GM21529 (cell line): ENCODE data around the gene VAMP1.
"Not testable (repeated sequence)": the region's sequence is repeated elsewhere in the genome, so short reads cannot be mapped to it uniquely, and the experiment has no call there.

Experiments used
- ATAC-seq: cut with Tn5 transposase; IDR thresholded peaks from one replicate; pipeline ENCODE4 v1.9.1; 2021; ENCODE audit not compliant: unreplicated experiment

The VAMP1 gene, protein sequence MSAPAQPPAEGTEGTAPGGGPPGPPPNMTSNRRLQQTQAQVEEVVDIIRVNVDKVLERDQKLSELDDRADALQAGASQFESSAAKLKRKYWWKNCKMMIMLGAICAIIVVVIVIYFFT

DNA sequence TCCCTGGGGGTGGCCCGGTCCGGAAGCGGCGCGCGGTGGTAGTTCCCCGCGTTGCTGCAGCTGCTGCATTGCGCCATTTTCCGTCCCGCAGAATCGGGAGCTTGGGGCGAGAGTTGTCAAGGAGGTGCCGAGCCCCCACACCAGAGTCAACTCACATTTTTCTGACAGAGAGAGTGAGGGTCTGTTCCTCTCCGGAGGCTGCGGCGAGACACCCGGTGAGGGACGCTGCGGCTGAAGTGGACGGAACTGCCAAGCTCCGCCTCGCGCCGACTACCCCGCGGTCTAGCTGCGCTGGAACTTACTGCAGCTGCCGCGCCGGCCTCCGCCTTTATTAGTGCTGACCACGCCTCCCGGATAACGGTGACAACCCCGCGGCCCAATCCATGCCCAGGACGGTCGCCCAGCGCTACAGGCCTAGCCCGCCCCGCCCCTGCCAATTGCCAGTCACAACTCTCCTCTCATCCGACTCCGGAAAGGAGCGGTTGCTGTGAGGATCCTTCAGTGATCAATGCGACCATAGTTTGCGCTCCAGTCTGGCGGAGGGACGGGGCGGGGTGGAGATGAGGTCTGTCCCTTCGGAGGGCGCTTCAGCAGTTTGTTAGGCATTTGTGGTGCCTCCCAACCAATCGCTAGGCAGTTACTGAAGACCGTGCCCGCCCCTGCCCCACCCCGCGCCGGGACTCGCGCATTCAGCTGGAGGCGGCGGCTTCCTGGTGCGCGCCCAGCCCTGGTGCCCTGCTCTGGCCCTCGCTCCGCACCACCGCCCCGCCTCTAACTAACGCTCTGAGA is at the start of gene VAMP1:
Gene VAMP1 (minus strand): TSS at position 303 of the 789 bp plus-strand sequence. CDS start 146 bp downstream, at position 157.
- ATAC-seq: peak; percentile 86

DNA sequence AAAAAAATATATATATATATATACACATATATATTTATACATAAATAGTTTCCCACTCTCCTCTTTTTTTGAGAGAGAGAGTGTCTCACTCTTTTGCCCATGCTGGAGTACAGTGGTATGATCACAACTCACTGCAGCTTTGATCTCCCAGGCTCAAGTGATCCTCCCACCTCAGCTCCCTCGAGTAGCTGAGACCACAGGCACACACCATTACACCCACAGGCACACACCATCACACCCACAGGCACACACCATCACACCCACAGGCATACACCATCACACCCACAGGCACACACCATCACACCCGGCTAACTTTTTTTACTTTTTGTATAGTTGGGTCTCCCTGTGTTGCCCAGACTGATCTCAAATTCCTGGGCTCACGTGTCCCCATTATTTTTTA is 49.7 kb upstream of the VAMP1 start:
- ATAC-seq: no peak

DNA sequence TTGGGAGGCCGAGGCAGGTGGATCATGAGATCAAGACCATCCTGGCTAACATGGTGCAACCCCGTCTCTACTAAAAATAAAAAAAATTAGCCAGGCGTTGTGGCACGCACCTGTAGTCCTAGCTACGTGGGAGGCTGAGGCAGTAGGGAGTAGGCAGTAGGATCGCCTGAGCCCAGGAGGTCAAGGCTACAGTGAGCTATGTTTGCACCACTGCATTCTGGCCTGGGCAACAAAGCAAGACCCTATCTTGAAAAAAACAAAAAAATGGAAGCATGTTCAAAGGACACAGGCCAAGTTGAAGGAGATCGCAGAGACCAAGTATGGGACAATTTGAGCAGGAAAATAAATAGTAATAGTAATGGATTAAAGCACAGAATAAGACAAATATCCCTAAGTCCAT is 37.6 kb upstream of the VAMP1 start:
- no peak for ATAC-seq

DNA sequence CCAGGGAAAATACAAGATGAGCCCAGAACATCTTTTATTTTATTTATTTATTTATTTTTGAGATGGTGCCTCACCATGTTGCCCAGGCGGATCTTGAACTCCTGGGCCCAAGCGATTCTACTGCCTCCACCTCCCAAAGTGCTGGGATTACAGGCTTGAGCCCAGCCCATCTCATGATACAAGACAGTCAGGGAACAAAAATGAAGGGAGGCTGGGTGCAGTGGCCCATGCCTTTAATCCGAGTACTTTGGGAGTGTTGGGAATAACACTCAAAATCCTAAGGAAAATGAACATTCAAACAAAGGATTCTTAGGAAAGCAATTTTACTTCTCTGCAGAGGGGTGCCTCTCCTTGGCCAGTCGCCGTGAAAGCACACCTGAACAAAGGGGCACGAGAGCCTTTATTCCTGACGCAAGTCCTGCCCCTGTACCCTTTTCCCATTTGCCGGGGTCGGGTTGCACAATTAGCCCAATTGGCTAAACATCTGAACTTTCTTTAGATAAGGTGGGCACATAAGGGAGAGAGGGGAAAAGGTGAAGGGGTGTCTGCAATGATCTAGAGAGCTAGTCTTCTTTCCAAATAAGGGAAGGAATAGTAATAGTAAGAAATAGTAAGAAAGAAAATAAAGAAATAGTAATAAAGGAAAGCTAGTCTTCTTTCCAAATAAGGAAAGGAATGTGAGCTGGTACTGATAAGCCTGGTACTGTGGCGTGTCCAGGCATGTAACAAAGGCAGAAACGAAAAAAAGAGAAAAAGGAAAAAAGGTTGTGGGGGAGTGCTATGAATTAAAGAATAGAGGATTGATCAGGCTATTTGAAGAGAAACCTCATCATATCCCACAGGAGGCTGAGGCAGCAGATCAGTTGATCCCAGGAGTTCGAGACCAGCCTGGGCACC is 36.9 kb upstream of the VAMP1 start:
- ATAC-seq: no peak

DNA sequence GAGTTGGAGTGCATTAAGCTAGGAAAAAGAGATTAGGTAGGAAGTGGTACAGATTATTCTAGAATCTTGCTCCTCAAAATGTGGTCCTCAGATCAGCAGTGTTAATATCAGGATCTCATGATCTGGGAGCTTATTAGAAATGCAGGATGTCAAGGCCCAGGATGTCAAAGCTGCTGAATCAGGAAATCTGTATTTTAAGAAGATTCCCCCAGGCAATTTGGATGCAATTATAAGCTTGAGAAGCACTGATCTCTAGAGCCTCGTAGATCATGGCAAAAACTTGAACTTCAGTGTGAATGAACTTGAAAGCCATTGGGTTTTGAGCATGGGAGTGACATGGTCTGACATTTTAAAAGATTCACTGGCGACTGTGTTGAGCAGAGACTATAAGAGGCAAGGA is 30.0 kb upstream of the VAMP1 start:
- ATAC-seq: no peak

DNA sequence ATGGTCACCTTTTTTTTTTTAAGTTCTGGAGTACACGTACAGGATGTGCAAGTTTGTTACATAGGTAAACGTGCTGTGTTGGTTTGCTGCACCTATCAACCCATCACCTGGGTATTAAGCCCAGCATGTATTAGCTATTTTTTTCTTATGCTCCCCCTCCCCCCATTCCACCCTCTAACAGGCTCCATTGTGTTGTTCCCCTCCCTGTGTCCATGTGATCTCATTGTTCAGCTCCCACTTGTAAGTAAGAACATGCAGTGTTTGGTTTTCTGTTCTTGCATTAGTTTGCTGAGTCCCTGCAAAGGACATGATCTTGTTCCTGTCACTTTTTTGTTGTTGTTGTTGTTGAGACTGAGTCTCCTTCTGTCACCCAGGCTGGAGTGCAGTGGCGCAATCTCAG is 26.8 kb upstream of the VAMP1 start:
- ATAC-seq: not testable (repeated sequence)

DNA sequence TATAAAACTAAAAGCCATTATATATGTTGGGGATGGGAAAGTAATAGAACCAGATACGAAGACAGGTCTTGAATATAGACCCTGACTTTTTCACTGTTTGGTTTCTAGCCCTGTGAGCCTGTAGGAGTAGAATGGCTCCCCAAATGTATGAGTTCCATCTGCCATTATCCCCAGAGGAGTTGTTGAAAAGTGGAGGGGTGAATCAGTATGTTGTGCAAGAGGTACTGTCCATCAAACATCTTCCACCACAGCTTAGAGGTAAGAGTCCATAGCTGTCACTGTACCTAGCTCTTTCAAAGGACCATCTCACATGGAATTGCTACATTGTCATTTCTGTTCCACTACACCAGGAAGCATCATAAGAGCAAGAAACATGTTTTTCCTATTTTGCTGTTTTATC is 24.5 kb upstream of the VAMP1 start:
- no peak for ATAC-seq

DNA sequence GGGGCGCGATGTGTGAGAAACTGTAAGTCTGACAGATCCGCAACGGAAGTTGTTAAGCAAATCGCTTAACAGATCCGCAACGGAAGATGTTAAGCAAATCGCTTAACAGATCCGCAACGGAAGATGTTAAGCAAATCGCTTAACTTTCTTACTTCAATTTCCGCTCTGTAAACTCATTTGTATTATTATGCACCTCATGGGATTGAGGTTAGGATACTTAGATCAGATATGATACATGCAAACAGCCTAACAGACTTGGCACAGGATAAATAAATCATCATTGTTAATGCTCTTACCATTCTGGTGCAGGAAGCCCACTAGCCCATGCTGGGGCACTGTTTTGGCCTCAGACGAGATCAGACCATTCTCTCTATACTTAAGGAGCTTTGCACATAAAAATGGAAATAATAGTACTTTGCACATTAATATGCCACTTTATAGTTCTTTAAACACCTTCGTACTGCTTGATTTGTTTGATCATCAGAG is 23.8 kb upstream of the VAMP1 start:
- ATAC-seq: no peak

DNA sequence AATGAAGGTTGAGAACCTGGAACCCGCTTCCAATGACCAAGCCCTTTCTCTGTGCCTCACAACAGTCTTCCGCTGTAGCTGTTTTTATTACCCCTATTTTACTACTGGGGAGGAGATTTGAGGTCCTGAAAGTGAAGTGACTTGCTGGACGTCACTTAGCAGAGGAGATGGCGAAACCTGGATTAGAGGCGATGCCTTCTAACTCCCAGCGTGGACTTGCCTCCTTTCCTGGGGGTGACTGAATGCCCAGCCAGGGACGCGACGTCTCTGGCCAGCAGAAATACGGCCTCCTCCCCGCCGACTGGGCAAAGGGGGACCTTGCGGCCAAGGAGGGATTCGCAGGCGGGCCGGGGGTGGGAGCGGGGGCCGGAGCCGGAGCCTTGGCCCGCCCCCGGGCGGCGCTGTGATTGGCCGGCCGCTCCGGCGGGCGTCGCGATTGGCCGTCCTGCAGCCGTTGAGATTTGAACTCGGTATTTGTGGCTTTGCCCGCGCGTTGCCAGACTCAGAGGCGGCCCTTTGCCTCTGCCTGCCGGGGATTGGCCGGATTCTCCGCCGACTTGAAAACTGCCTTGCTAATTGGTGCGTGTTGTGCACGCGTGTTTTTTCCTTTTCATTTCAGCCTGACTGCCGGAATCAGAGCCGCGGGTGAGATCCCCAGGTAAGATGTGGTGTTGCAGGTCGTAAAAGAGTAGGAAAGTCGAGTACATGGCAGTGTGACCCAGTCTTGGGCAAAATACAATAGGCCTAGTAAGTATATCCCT is 23.2 kb upstream of the VAMP1 start, which contains the start of gene NCAPD2:
Gene NCAPD2 (plus strand): TSS at position 606 of the 761 bp plus-strand sequence. CDS start 997 bp downstream, outside the sequence.
- ATAC-seq: peak; percentile 84

DNA sequence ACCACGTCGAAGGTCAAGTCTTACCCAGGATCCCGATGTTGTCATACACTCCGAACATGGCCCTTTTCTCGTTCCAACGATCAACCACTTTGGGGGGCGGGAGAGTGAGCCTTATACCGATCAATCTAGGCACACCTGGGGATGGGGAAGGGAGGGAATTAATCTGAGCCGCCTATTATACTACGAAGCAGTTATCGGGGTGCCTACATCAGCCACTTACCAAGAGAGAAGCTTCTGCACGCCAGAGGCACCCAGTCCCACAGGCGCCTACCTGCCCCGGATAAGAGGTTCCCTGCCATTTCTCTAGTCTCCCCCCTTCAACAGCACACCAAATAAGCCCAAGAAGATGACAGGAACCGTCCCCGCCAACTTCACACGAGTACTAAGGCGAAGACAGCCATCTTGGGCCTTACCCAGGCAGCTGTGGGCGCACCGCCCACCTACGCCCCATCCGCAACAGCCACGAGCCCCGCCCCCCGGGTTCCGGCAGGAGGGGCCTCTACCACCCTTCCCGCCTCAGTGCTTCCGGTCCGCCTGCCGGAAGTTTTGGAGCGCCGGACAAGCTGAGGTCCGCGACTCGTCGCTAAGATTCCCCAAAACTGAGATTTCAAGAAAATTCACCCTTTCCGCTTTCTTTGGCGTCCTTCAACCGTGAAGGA is 22.5 kb upstream of the VAMP1 start, which contains the start of gene MRPL51:
Gene MRPL51 (minus strand): TSS at position 425 of the 659 bp plus-strand sequence. CDS start 126 bp downstream, at position 299.
- peak; percentile 54 for ATAC-seq

DNA sequence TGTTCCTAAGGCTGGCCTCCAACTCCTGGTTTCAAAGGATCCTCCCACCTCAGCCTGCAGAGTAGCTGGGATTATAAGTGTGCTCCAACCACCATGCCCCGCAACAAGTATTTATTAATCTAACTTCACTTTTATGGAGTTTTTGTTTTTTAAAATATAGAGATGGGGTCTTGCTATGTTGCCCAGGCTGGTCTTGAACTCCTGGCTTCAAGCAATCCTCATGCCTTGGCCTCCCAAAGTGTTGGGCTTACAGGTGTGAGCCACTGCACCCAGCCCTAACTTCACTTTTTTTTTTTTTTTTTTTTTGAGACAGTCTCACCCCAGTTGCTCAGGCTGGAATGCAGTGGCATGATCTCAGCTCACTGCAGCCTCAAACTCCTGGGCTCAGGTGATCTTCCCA is 20.2 kb upstream of the VAMP1 start:
- ATAC-seq: not testable (repeated sequence)

DNA sequence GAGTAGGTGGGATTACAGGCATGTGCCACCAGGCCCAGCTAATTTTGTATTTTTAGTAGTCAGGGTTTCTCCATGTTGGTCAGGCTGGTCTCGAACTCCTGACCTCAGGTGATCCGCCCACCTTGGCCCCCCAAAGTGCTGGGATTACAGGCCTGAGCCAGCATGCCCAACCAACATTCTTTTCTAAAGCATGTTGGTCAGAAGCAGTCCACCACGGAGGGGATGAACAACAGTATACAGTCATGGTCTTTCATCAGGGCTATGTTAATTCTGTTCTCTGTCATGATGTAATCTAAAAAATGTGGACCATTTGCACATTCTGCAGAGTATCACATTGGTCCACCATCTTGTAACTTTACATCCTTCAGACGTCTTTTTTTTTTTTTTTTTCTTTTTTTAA is 19.0 kb upstream of the VAMP1 start:
- no peak for ATAC-seq

DNA sequence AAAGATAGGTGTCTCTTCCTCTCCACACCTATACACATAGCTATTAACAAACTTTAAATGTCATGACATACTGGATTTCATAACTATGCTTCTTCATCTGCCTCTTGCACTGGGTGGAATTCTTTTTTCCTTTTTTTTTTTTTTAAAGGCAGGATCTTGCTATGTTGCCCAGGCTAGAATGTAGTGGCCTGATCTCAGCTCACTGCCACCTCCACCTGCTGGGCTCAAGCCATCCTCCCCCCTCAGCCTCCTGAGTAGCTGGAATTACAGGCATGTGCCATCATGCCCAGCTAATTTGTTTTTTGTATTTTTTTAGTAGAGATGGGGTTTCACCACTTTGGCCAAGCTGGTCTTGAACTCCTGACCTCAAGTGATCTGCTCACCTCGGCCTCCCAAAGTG is 17.8 kb upstream of the VAMP1 start:
- ATAC-seq: no peak

DNA sequence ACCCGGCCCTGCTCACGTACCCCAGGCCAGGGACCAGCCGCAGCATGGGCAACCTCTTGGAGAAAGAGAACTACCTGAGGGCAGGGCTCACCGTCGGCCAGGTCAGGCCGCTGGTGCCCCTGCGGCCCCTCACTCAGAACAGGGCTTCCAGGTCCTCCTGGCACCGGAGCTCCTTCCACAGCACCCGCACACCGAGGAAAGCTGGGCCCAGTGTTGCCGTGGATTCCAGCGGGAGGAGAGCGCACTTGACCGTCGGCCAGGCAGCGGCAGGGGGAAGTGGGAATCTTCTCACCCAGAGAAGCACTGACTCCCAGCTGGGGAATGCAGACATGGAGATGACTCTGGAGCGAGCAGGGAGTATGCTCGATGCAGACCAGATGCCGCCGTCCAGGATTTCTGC is 7.9 kb upstream of the VAMP1 start:
- ATAC-seq: no peak

DNA sequence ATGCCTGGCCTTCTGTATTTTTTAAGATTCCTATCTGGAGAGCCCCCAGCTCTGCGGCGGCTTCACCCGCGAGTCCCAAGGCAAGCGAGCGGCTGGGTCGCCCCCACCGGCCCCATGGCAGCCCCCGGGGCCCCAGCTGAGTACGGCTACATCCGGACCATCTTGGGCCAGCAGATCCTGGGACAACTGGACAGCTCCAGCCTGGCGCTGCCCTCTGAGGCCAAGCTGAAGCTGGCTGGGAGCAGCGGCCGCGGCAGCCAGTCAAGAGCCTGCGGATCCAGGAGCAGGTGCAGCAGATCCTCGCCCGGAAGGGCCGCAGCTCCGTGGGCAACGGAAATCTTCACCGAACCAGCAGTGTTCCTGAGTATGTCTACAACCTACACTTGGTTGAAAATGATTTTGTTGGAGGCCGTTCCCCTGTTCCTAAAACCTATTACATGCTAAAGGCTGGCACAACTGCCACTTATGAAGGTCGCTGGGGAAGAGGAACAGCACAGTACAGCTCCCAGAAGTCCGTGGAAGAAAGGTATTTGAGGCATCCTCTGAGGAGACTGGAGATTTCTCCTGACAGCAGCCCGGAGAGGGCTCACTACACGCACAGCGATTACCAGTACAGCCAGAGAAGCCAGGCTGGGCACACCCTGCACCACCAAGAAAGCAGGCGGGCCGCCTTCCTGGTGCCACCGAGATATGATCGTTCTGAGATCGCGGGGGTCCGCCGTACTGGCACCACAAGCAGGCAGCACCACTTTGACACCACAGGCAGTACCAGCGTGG is 7.3 kb upstream of the VAMP1 start:
- ATAC-seq: not testable (repeated sequence)

DNA sequence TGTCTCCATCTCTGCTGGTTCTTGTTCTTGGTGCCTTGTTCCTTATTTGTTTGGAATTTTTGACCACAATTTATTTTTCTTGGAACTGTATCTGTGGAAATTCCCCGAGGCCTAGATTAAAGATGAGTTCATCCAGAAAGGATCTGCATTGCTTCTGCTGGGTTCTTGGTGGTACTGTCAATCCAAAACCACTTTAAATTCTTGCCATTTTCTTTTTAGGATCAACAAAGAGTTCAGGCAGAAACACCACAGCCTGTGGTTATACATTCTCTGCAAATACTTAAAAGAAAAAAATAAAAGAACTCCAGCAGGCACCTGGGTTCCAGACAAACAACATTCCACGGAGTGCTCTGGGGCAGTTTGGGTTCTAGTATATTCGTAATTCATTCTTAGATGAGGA is 6.0 kb upstream of the VAMP1 start:
- no peak for ATAC-seq

DNA sequence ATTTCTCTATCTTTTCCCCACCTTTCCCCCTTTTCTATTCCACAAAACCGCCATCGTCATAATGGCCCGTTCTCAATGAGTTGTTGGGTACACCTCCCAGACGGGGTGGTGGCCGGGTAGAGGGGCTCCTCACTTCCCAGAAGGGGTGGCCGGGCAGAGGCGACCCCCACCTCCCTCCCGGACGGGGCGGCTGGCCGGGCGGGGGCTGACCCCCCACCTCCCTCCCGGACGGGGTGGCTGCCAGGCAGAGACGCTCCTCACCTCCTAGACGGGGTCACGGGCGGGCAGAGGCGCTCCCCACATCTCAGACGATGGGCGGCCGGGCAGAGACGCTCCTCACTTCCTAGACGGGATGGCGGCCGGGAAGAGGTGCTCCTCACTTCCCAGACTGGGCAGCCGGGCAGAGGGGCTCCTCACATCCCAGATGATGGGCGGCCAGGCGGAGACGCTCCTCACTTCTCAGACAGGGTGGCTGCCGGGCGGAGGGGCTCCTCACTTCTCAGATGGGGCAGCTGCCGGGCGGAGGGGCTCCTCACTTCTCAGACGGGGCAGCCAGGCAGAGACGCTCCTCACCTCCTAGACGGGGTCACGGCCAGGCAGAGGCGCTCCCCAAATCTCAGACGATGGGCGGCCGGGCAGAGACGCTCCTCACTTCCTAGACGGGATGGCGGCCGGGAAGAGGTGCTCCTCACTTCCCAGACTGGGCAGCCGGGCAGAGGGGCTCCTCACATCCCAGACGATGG is 4.9 kb upstream of the VAMP1 start:
- not testable (repeated sequence) for ATAC-seq

DNA sequence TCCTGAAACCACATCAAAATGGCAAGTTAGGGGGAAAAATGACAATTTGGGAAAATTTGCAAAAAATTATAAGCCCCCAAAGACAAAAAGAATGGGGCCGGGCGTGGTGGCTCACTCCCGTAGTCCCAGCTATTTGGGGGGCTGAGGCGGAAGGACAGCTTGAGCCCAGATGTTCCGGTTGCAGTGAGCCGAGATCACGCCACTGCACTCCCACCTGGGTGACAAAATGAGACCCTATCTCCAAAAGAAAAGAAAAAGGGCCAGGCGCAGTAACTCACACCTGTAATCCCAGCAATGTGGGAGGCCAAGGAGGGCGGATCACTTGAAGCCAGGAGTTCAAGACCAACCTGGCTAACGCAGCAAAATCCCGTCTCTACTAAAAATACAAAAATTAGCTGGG is 2.0 kb upstream of the VAMP1 start:
- no peak for ATAC-seq

DNA sequence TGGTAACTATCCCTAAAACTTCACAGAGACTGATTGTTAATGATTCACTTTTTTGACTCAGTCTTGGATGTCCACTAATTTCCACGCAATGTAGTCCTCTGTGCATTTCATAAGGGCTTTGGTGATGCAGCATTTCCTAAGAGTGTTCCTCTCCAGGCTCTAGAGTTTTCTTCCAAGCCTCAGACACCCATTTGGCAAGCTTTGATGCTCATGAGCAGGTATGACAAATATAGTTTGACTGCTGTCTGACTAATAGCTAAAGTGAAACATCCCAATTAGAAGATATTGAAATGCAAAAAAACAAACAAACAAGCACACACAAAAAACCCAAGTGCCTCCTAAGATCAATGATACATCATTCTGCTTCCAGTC is 1.5 kb upstream of the VAMP1 start:
- ATAC-seq: no peak
